ENCODE results near the gene PAFAH1B2. TPM values are rescaled to one million over a fixed set of nuclear protein-coding genes. Genes with fewer than 3 reads are reported as not detected.

Gene PAFAH1B2
- total RNA-seq, 2 donors from 2014 or later = 30.0 to 44.9 TPM

GRCh38 chr11:117197516-117198456 lies 53.7 kb downstream of the PAFAH1B2 start:
- H3K36me3 ChIP-seq (replicated peaks in 1 of 2; ENCODE audit: insufficient read depth in 1 of 2, low read depth in 2 of 2) = peaks cover 0 to 5% of the 10 kb centered on the region in 2 donors
- no peaks in the 10 kb centered on the region for H3K9me3 ChIP-seq
- intact Hi-C loops (cut with DNase I) = no loop called here
- no peak for ATAC-seq
- DNase-seq = peak in 1 of 4 donors; percentile 49
- H3K27me3 ChIP-seq = no peaks in the 10 kb centered on the region
- 52 to 65% methylated on average over 8 to 17 of the region's 17 CpGs for WGBS, 2 donors
- H3K4me3 ChIP-seq = no peak overlapping the region
- TF ChIP-seq, protein P1, sequence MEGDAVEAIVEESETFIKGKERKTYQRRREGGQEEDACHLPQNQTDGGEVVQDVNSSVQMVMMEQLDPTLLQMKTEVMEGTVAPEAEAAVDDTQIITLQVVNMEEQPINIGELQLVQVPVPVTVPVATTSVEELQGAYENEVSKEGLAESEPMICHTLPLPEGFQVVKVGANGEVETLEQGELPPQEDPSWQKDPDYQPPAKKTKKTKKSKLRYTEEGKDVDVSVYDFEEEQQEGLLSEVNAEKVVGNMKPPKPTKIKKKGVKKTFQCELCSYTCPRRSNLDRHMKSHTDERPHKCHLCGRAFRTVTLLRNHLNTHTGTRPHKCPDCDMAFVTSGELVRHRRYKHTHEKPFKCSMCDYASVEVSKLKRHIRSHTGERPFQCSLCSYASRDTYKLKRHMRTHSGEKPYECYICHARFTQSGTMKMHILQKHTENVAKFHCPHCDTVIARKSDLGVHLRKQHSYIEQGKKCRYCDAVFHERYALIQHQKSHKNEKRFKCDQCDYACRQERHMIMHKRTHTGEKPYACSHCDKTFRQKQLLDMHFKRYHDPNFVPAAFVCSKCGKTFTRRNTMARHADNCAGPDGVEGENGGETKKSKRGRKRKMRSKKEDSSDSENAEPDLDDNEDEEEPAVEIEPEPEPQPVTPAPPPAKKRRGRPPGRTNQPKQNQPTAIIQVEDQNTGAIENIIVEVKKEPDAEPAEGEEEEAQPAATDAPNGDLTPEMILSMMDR (IDR thresholded peaks at IDR 0.05) = peak in 6 of 7 experiments; percentile 5 to 41 (median 21)
- TF ChIP-seq POLR2A (IDR thresholded peaks at IDR 0.05) = no peak
- peak overlapping the region in 3 of 4 donors; percentile 19 to 53 (median 21) for H3K27ac ChIP-seq
- H3K4me1 ChIP-seq = peaks cover 35% of the 10 kb centered on the region

- Histone ChIP-seq H3K27me3 (no peaks in the 10 kb centered on the region), H3K9me3 (no peaks in the 10 kb centered on the region), H3K27ac (peak overlapping the region in 2 of 4 donors; percentile 19 to 53), H3K36me3 (replicated peaks in 1 of 2; ENCODE audit: insufficient read depth in 1 of 2, low read depth in 2 of 2) (peaks cover 0 to 2% of the 10 kb centered on the region in 2 donors), H3K4me3 (no peak overlapping the region), H3K4me1 (peaks cover 34% of the 10 kb centered on the region)
- ATAC-seq = no peak
- WGBS, 2 donors = 78 to 100% methylated on average over 1 to 4 of the region's 4 CpGs
- TF ChIP-seq, protein P1 (IDR thresholded peaks at IDR 0.05) = no peak
- no peak for TF ChIP-seq POLR2A (IDR thresholded peaks at IDR 0.05)
- intact Hi-C loops (cut with DNase I) = no loop called here
- DNase-seq = no peak
These were observed 54.5 kb downstream of the PAFAH1B2 start for GRCh38 chr11:117198613-117199012.

- 56 to 64% methylated on average over 13 to 30 of the region's 34 CpGs for WGBS, 2 donors
- Histone ChIP-seq H3K27ac (peak within 1 kb of the TSS in 3 of 4 donors; percentile 21 to 60 (median 53)), H3K4me3 (no peak within 1 kb of the TSS), H3K36me3 (replicated peaks in 1 of 2; ENCODE audit: insufficient read depth in 1 of 2, low read depth in 2 of 2) (peaks cover 0 to under 1% of the 10 kb centered on the region in 2 donors), H3K4me1 (peaks cover 28% of the 10 kb centered on the region), H3K9me3 (no peaks in the 10 kb centered on the region), H3K27me3 (no peaks in the 10 kb centered on the region)
- ATAC-seq = peak; percentile 43
- intact Hi-C loops (cut with DNase I) = no loop called here
- peak; percentile 35 to 55 (median 48) for DNase-seq
- TF ChIP-seq POLR2A (IDR thresholded peaks at IDR 0.05) = peak in 2 of 3 donors; percentile 30 to 41
- TF ChIP-seq, protein P1 (IDR thresholded peaks at IDR 0.05) = no peak
These were observed 55.2 kb downstream of the PAFAH1B2 start, which contains the start of gene TAGLN for GRCh38 chr11:117199053-117199915. Gene TAGLN (plus strand): TSS chr11:117199370. CDS start chr11:117203014, 3,644 bp downstream.

DNA sequence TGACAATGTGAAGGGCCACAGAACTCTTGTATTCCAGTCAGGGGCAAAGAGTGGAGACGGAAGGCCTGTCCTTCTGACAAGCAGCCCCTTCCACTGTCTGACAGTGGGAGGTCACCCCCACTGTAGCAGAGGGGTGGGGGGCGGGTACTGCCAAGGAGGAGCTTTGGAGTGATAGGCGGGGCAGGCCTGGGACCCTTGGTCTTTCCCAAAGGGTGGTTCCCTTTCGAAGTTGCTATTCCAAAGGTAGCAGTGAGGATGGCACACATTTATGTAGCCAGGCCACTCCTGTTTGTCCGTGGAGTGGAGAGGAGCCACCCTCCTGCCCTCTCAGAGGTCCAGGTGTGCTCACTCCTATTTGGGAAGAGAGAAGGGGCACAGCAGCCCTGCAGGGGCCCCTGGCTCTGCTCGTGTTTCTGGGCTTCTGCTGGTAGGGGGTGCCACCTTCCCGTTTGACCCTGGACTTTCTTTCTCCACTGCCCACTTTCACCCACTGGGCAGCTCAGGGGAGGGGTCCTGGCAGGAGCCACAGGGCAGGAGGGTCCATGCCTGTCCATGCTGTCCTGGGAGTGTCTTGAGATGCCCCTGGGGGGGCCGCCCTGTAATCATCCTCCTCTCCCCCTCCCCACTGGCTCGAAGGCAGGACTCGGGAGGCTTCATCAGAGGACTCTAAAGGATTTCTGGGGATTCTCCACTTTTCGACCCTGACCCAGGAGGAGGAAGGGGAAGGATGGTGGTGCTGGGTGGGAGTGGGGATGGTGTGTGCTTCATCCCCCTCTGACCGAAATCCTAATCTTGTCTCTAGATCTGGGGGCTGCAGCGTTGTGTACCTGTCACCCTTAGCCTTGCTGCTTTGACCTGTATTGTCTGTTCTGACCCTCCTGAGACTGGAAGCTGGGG lies 56.1 kb downstream of the PAFAH1B2 start:
- Histone ChIP-seq H3K4me3 (no peak overlapping the region), H3K4me1 (peaks cover 19% of the 10 kb centered on the region), H3K36me3 (replicated peaks in 1 of 2; ENCODE audit: insufficient read depth in 1 of 2, low read depth in 2 of 2) (peaks cover 0 to under 1% of the 10 kb centered on the region in 2 donors), H3K9me3 (no peaks in the 10 kb centered on the region), H3K27me3 (no peaks in the 10 kb centered on the region), H3K27ac (peak overlapping the region; percentile 3 to 60 (median 42))
- 53 to 63% methylated on average over 4 to 12 of the region's 13 CpGs for WGBS, 2 donors
- DNase-seq (no peak), ATAC-seq (no peak)
- no peak for TF ChIP-seq POLR2A (IDR thresholded peaks at IDR 0.05)
- TF ChIP-seq, protein P1 (IDR thresholded peaks at IDR 0.05) = no peak
- intact Hi-C loops (cut with DNase I) = no loop called here

Data from body of pancreas (tissue), 4 donors.